Measurements from ENCODE around the gene VPS11. TPM values are rescaled to one million over a fixed set of nuclear protein-coding genes. Genes with fewer than 3 reads are reported as not detected.
"Not testable (repeated sequence)": the region's sequence is repeated elsewhere in the genome, so short reads cannot be mapped to it uniquely, and the experiment has no call there.

The VPS11 gene
- total and polyA plus RNA-seq, 7 donors, result 16.2 to 25.4 (median 20.4) TPM

GRCh38 chr11:119101759-119102423, 34.3 kb downstream of the VPS11 start, which contains the start of gene DPAGT1:
TSS of gene DPAGT1 (minus strand) at chr11:119101853. CDS start at chr11:119101655, 198 bp downstream.
- H3K27ac ChIP-seq, result peak within 1 kb of the TSS; percentile 90
- intact Hi-C loops (cut with DNase I), result loop anchor here in 1 of 2 donors (5.0 kb wide), 1 partner anchor 95 kb away; no protein-coding TSS in a partner anchor
- no peaks in the 10 kb centered on the region for H3K27me3 ChIP-seq (ENCODE audit: insufficient read depth in 3 of 3, low read length in 2 of 3)
- H3K36me3 ChIP-seq (ENCODE audit: insufficient read depth in 1 of 2, low read depth in 1 of 2), result peaks cover 4 to 27% of the 10 kb centered on the region in 2 donors
- H3K9me3 ChIP-seq, result no peaks in the 10 kb centered on the region
- H3K4me3 ChIP-seq, result peak within 1 kb of the TSS; percentile 97
- WGBS, 3 donors, result 0 to 1% (median 0%) methylated on average over 32 of the region's 32 CpGs
- DNase-seq (peak; percentile 84 to 90), ATAC-seq (peak; percentile 95 to 96 (median 96))
- no peak for TF ChIP-seq CTCF (IDR thresholded peaks at IDR 0.05)
- peaks cover 31% of the 10 kb centered on the region for H3K4me1 ChIP-seq

GRCh38 chr11:119103161-119103664, 35.6 kb downstream of the VPS11 start:
- Histone ChIP-seq H3K27ac (peak overlapping the region; percentile 90), H3K36me3 (ENCODE audit: insufficient read depth in 1 of 2, low read depth in 1 of 2) (peaks cover 0 to 13% of the 10 kb centered on the region in 2 donors), H3K4me1 (peaks cover 32% of the 10 kb centered on the region), H3K4me3 (peak overlapping the region; percentile 97)
- 79 to 80% (median 80%) methylated on average over 18 of the region's 18 CpGs for WGBS, 3 donors
- intact Hi-C loops (cut with DNase I), result loop anchor here in 1 of 2 donors (5.0 kb wide), 1 partner anchor 94 kb away; no protein-coding TSS in a partner anchor
- not testable (repeated sequence) for DNase-seq; H3K27me3 ChIP-seq (ENCODE audit: insufficient read depth in 3 of 3, low read length in 2 of 3); ATAC-seq; H3K9me3 ChIP-seq

- Histone ChIP-seq H3K4me1 (peaks cover 38% of the 10 kb centered on the region), H3K27me3 (ENCODE audit: insufficient read depth in 3 of 3, low read length in 2 of 3) (no peaks in the 10 kb centered on the region), H3K4me3 (no peak overlapping the region), H3K27ac (no peak overlapping the region), H3K36me3 (ENCODE audit: insufficient read depth in 1 of 2, low read depth in 1 of 2) (peaks cover 0 to 8% of the 10 kb centered on the region in 2 donors), H3K9me3 (no peaks in the 10 kb centered on the region)
- 53 to 59% (median 57%) methylated on average over 4 of the region's 4 CpGs for WGBS, 3 donors
- intact Hi-C loops (cut with DNase I), result loop anchor here in 1 of 2 donors (5.0 kb wide), 1 partner anchor 94 kb away; no protein-coding TSS in a partner anchor
- no peak for ATAC-seq
- no peak for TF ChIP-seq CTCF (IDR thresholded peaks at IDR 0.05)
- no peak for DNase-seq
Observed at GRCh38 chr11:119103793-119104192, 36.2 kb downstream of the VPS11 start.

GRCh38 chr11:119106564-119107537, 39.2 kb downstream of the VPS11 start, which contains the start of gene C2CD2L:
TSS of gene C2CD2L (plus strand) at chr11:119107344. CDS start at chr11:119107742, 398 bp downstream.
- no peaks in the 10 kb centered on the region for H3K27me3 ChIP-seq (ENCODE audit: insufficient read depth in 3 of 3, low read length in 2 of 3)
- H3K9me3 ChIP-seq, result no peaks in the 10 kb centered on the region
- H3K27ac ChIP-seq, result peak within 1 kb of the TSS; percentile 80
- no peak for TF ChIP-seq CTCF (IDR thresholded peaks at IDR 0.05)
- intact Hi-C loops (cut with DNase I), result no loop called here
- H3K4me3 ChIP-seq, result peak within 1 kb of the TSS; percentile 100
- peak; percentile 95 to 96 (median 96) for ATAC-seq
- H3K4me1 ChIP-seq, result peaks cover 30% of the 10 kb centered on the region
- H3K36me3 ChIP-seq (ENCODE audit: insufficient read depth in 1 of 2, low read depth in 1 of 2), result peaks cover 0 to 16% of the 10 kb centered on the region in 2 donors
- peak; percentile 92 to 95 for DNase-seq
- 1% methylated on average over 32 to 49 of the region's 49 CpGs for WGBS, 3 donors
